ENCODE data around the gene STAC3.

STAC3 gene

GRCh38 chr12:57248934-57249742 is 1.8 kb downstream of the STAC3 start:
- DNase-seq (ENCODE audit: insufficient read length) (no peak), FAIRE-seq (no peak)
- TF ChIP-seq POLR2A (IDR thresholded peaks at IDR 0.05; ENCODE audit: low read depth, low read length): no peak
- no peak for TF ChIP-seq TAF1 (IDR thresholded peaks at IDR 0.05; ENCODE audit: borderline replicate concordance, low read depth, low read length)
- TF ChIP-seq POLR2AphosphoS5 (IDR thresholded peaks at IDR 0.05; ENCODE audit: low read depth, low read length): no peak

- DNase-seq (ENCODE audit: insufficient read length) (no peak), FAIRE-seq (no peak)
- TF ChIP-seq TAF1 (IDR thresholded peaks at IDR 0.05; ENCODE audit: borderline replicate concordance, low read depth, low read length): no peak
- TF ChIP-seq POLR2A (IDR thresholded peaks at IDR 0.05; ENCODE audit: low read depth, low read length): no peak
- no peak for TF ChIP-seq POLR2AphosphoS5 (IDR thresholded peaks at IDR 0.05; ENCODE audit: low read depth, low read length)
These were observed 3.9 kb downstream of the STAC3 start for GRCh38 chr12:57247041-57247440.

GRCh38 chr12:57244312-57244696 is 6.7 kb downstream of the STAC3 start:
- DNase-seq (ENCODE audit: insufficient read length) (no peak), FAIRE-seq (no peak)
- no peak for TF ChIP-seq POLR2A (IDR thresholded peaks at IDR 0.05; ENCODE audit: low read depth, low read length)
- no peak for TF ChIP-seq POLR2AphosphoS5 (IDR thresholded peaks at IDR 0.05; ENCODE audit: low read depth, low read length)
- no peak for TF ChIP-seq TAF1 (IDR thresholded peaks at IDR 0.05; ENCODE audit: borderline replicate concordance, low read depth, low read length)

GRCh38 chr12:57243521-57244311 is 7.3 kb downstream of the STAC3 start:
- peak; percentile 82 for FAIRE-seq
- TF ChIP-seq TAF1 (IDR thresholded peaks at IDR 0.05; ENCODE audit: borderline replicate concordance, low read depth, low read length): no peak
- TF ChIP-seq POLR2AphosphoS5 (IDR thresholded peaks at IDR 0.05; ENCODE audit: low read depth, low read length): no peak
- no peak for TF ChIP-seq POLR2A (IDR thresholded peaks at IDR 0.05; ENCODE audit: low read depth, low read length)
- DNase-seq (ENCODE audit: insufficient read length): peak; percentile 72

- TF ChIP-seq TAF1 (IDR thresholded peaks at IDR 0.05; ENCODE audit: borderline replicate concordance, low read depth, low read length): no peak
- TF ChIP-seq POLR2A (IDR thresholded peaks at IDR 0.05; ENCODE audit: low read depth, low read length): no peak
- no peak for TF ChIP-seq POLR2AphosphoS5 (IDR thresholded peaks at IDR 0.05; ENCODE audit: low read depth, low read length)
- DNase-seq (ENCODE audit: insufficient read length) (peak; percentile 77), FAIRE-seq (peak; percentile 81)
These were observed 8.1 kb downstream of the STAC3 start for GRCh38 chr12:57242691-57243454.

- FAIRE-seq (peak; percentile 58), DNase-seq (ENCODE audit: insufficient read length) (no peak)
- TF ChIP-seq POLR2A (IDR thresholded peaks at IDR 0.05; ENCODE audit: low read depth, low read length) (no peak), TAF1 (IDR thresholded peaks at IDR 0.05; ENCODE audit: borderline replicate concordance, low read depth, low read length) (no peak), POLR2AphosphoS5 (IDR thresholded peaks at IDR 0.05; ENCODE audit: low read depth, low read length) (no peak)
These were observed 8.7 kb downstream of the STAC3 start for GRCh38 chr12:57242329-57242690.

- FAIRE-seq (no peak), DNase-seq (ENCODE audit: insufficient read length) (no peak)
- TF ChIP-seq POLR2A (IDR thresholded peaks at IDR 0.05; ENCODE audit: low read depth, low read length) (no peak), POLR2AphosphoS5 (IDR thresholded peaks at IDR 0.05; ENCODE audit: low read depth, low read length) (no peak), TAF1 (IDR thresholded peaks at IDR 0.05; ENCODE audit: borderline replicate concordance, low read depth, low read length) (no peak)
These were observed 9.3 kb downstream of the STAC3 start for GRCh38 chr12:57241402-57242310.

- no peak for TF ChIP-seq POLR2A (IDR thresholded peaks at IDR 0.05; ENCODE audit: low read depth, low read length)
- FAIRE-seq: no peak
- DNase-seq (ENCODE audit: insufficient read length): no peak
These were observed 10.0 kb downstream of the STAC3 start for GRCh38 chr12:57240926-57241401.

- DNase-seq (ENCODE audit: insufficient read length) (peak; percentile 48), FAIRE-seq (peak; percentile 92)
- TF ChIP-seq TAF1 (IDR thresholded peaks at IDR 0.05; ENCODE audit: borderline replicate concordance, low read depth, low read length): no peak
- TF ChIP-seq POLR2AphosphoS5 (IDR thresholded peaks at IDR 0.05; ENCODE audit: low read depth, low read length): no peak
- no peak for TF ChIP-seq POLR2A (IDR thresholded peaks at IDR 0.05; ENCODE audit: low read depth, low read length)
These were observed 10.7 kb downstream of the STAC3 start for GRCh38 chr12:57240066-57240921.

- no peak for DNase-seq (ENCODE audit: insufficient read length)
- no peak for TF ChIP-seq POLR2AphosphoS5 (IDR thresholded peaks at IDR 0.05; ENCODE audit: low read depth, low read length)
- no peak for FAIRE-seq
These were observed 11.4 kb downstream of the STAC3 start for GRCh38 chr12:57239587-57240065.

Data from GM12892 (cell line).